Measurements from ENCODE around the gene CTLA4.

DNA sequence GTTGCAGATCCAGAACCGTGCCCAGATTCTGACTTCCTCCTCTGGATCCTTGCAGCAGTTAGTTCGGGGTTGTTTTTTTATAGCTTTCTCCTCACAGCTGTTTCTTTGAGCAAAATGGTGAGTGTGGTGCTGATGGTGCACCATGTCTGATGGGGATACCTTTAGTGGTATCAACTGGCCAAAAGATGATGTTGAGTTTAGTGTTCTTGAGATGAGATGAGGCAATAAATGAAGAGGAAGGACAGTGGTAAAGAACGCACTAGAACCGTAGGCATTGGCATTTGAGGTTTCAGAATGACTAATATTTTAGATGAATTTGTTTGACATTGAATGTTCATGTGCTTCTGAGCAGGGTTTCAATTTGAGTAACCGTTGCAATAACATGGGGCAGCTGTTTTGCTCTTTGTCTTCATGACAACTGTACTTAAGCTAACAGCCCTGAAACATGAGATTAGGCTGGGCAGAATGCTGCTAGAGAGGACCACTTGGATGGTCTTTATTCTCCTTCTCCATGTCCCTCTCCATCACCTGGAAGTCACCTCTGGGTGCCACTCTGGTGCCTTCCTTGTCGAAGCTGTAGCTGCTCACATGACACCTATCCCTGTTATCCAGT, 3.9 kb downstream of the CTLA4 start:
- TF ChIP-seq, protein P1, sequence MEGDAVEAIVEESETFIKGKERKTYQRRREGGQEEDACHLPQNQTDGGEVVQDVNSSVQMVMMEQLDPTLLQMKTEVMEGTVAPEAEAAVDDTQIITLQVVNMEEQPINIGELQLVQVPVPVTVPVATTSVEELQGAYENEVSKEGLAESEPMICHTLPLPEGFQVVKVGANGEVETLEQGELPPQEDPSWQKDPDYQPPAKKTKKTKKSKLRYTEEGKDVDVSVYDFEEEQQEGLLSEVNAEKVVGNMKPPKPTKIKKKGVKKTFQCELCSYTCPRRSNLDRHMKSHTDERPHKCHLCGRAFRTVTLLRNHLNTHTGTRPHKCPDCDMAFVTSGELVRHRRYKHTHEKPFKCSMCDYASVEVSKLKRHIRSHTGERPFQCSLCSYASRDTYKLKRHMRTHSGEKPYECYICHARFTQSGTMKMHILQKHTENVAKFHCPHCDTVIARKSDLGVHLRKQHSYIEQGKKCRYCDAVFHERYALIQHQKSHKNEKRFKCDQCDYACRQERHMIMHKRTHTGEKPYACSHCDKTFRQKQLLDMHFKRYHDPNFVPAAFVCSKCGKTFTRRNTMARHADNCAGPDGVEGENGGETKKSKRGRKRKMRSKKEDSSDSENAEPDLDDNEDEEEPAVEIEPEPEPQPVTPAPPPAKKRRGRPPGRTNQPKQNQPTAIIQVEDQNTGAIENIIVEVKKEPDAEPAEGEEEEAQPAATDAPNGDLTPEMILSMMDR (IDR thresholded peaks at IDR 0.05): no peak
- TF ChIP-seq POLR2A (IDR thresholded peaks at IDR 0.05) (no peak), EP300 (IDR thresholded peaks at IDR 0.05) (no peak), POLR2AphosphoS5 (IDR thresholded peaks at IDR 0.05) (no peak)
